SU-DHL-6 (cell line): ENCODE data around the gene DFFB.
A peak's percentile ranks its signal among the peaks of the same experiment; 100 is the strongest.

Experiments used
- EZH2phosphoT487 ChIP-seq: fragments of 200-600 bp; sonication (generic), shearing (Covaris generic); conservative IDR thresholded peaks from 2 replicates; pipeline ENCODE4 v1.6.1; 2018; ENCODE audit warnings: mild to moderate bottlenecking, antibody characterized with exemption, low read length, moderate library complexity, mixed read lengths
- TF ChIP-seq, protein P1 (sequence below): fragments of 200-600 bp; sonication (generic); IDR thresholded peaks from one replicate; pipeline ENCODE4 v1.5.1; 2017; ENCODE audit warnings: antibody characterized with exemption, mild to moderate bottlenecking, low read length, moderate library complexity; ENCODE audit not compliant: insufficient read depth, poor library complexity, severe bottlenecking

DNA sequence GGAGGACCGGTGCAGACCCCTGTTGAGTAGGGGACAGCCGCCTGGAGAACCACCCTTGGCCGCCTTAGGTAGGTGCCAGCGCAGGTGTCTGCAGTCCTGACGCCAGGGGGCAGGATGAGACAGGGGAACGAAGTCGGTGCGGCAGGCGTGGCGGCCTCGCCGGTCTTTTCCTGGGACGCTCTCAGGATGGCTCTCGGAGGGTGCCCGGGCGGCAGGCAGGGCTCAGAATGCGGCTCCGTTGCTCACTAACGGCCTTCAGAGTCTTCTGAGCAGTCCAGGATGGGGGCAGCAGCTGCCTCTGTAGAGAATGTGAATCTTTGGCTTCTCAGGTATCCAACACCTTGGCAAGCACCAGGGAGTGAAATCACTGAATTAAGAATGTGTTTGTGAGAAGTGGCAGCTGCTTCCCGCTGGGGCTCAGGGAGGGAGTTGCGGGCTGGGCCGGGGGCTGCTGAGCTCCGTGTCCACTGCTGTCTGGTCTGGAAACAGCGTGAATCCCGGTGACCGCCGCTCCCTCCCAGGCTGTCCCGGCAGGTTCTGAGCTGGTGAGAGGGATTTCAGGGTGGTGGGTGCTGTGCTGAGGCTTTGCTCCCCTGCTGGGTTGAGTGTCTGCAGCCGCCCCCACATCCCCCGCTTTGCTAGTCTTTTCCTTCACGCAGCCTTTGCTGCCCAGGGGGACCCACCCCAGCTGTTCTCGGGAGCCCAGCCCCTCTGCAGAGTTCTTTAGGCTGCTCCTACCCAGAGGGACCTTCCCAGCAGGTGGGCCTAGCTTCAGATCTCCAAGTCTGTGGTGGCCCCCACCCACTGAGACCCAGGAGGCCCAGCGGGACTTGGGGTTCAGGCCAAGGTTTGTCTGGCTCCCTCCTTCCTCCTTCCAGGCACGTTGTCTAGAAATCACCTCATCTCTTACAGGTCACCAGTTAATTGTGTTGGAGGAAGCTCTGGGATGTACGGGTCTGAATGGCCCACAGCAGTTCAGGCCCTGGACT lies 53.9 kb downstream of the DFFB start:
- TF ChIP-seq, protein P1, sequence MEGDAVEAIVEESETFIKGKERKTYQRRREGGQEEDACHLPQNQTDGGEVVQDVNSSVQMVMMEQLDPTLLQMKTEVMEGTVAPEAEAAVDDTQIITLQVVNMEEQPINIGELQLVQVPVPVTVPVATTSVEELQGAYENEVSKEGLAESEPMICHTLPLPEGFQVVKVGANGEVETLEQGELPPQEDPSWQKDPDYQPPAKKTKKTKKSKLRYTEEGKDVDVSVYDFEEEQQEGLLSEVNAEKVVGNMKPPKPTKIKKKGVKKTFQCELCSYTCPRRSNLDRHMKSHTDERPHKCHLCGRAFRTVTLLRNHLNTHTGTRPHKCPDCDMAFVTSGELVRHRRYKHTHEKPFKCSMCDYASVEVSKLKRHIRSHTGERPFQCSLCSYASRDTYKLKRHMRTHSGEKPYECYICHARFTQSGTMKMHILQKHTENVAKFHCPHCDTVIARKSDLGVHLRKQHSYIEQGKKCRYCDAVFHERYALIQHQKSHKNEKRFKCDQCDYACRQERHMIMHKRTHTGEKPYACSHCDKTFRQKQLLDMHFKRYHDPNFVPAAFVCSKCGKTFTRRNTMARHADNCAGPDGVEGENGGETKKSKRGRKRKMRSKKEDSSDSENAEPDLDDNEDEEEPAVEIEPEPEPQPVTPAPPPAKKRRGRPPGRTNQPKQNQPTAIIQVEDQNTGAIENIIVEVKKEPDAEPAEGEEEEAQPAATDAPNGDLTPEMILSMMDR, result peak; percentile 45
- no peak for TF ChIP-seq EZH2phosphoT487
